Activated CD4-positive, alpha-beta T cell treated with anti-CD3 and anti-CD28 coated beads, Interleukin-2, amount 50 U/mL, for 16 hours (primary cell): ENCODE measurements around the gene CBFA2T3.

Experiments used
- DNase-seq: peaks from one replicate; pipeline ENCODE4 v3.0.0-alpha.2; 2020

CBFA2T3 gene

GRCh38 chr16:88885693-88886280, 91.2 kb downstream of the CBFA2T3 start:
- no peak for DNase-seq

- no peak for DNase-seq
Measured at GRCh38 chr16:88884569-88885271, 92.3 kb downstream of the CBFA2T3 start.

GRCh38 chr16:88883946-88884345, 93.1 kb downstream of the CBFA2T3 start:
- DNase-seq: no peak

- no peak for DNase-seq
Measured at GRCh38 chr16:88883117-88883895, 93.7 kb downstream of the CBFA2T3 start.

GRCh38 chr16:88882358-88883030, 94.5 kb downstream of the CBFA2T3 start:
- DNase-seq: no peak

GRCh38 chr16:88881675-88882357, 95.2 kb downstream of the CBFA2T3 start:
- no peak for DNase-seq

- DNase-seq: no peak
Measured at GRCh38 chr16:88881007-88881615, 95.9 kb downstream of the CBFA2T3 start.

GRCh38 chr16:88880226-88881006, 96.6 kb downstream of the CBFA2T3 start:
- DNase-seq: no peak

GRCh38 chr16:88879788-88880055, 97.3 kb downstream of the CBFA2T3 start:
- no peak for DNase-seq

GRCh38 chr16:88878967-88879787, 97.8 kb downstream of the CBFA2T3 start:
- no peak for DNase-seq

- DNase-seq: no peak
Measured at GRCh38 chr16:88878356-88878755, 98.7 kb downstream of the CBFA2T3 start.

- no peak for DNase-seq
Measured at GRCh38 chr16:88877564-88878289, 99.3 kb downstream of the CBFA2T3 start.

- no peak for DNase-seq
Measured at GRCh38 chr16:88876942-88877526, 100.0 kb downstream of the CBFA2T3 start.

GRCh38 chr16:88875703-88876234, 101.2 kb downstream of the CBFA2T3 start:
- DNase-seq: no peak

GRCh38 chr16:88874938-88875599, 101.9 kb downstream of the CBFA2T3 start:
- DNase-seq: no peak

- no peak for DNase-seq
Measured at GRCh38 chr16:88872650-88873331, 104.2 kb downstream of the CBFA2T3 start.

GRCh38 chr16:88871730-88872416, 105.1 kb downstream of the CBFA2T3 start:
- no peak for DNase-seq

- DNase-seq: no peak
Measured at GRCh38 chr16:88871349-88871702, 105.7 kb downstream of the CBFA2T3 start.
